Measurements from ENCODE around the gene CDKN2B-AS1. TPM values are rescaled to one million over a fixed set of nuclear protein-coding genes. Genes with fewer than 3 reads are reported as not detected.

The CDKN2B-AS1 gene
- polyA plus RNA-seq, 3 donors, result 0.08 TPM; not detected in 2

GRCh38 chr9:21974722-21975409, 19.7 kb upstream of the CDKN2B-AS1 start:
- DNase-seq (ENCODE audit: extremely low read depth in 1 of 11, low read depth in 9 of 11, low spot score in 4 of 11), result no peak

GRCh38 chr9:21976334-21976875, 18.2 kb upstream of the CDKN2B-AS1 start:
- no peak for DNase-seq (ENCODE audit: extremely low read depth in 1 of 11, low read depth in 9 of 11, low spot score in 4 of 11)

- DNase-seq (ENCODE audit: extremely low read depth in 1 of 11, low read depth in 9 of 11, low spot score in 4 of 11), result no peak
Measured at GRCh38 chr9:21982391-21982790, 12.2 kb upstream of the CDKN2B-AS1 start.

- DNase-seq (ENCODE audit: extremely low read depth in 1 of 11, low read depth in 9 of 11, low spot score in 4 of 11), result no peak
Measured at GRCh38 chr9:21982861-21983560, 11.6 kb upstream of the CDKN2B-AS1 start.

- no peak for DNase-seq (ENCODE audit: extremely low read depth in 1 of 11, low read depth in 9 of 11, low spot score in 4 of 11)
Measured at GRCh38 chr9:21983561-21983935, 11.0 kb upstream of the CDKN2B-AS1 start.

GRCh38 chr9:21984101-21984500, 10.5 kb upstream of the CDKN2B-AS1 start:
- no peak for DNase-seq (ENCODE audit: extremely low read depth in 1 of 11, low read depth in 9 of 11, low spot score in 4 of 11)

- DNase-seq (ENCODE audit: extremely low read depth in 1 of 11, low read depth in 9 of 11, low spot score in 4 of 11), result no peak
Measured at GRCh38 chr9:21985964-21986667, 8.5 kb upstream of the CDKN2B-AS1 start.

- no peak for DNase-seq (ENCODE audit: extremely low read depth in 1 of 11, low read depth in 9 of 11, low spot score in 4 of 11)
Measured at GRCh38 chr9:21988056-21988990, 6.3 kb upstream of the CDKN2B-AS1 start.

GRCh38 chr9:21989440-21990189, 5.0 kb upstream of the CDKN2B-AS1 start:
- DNase-seq (ENCODE audit: extremely low read depth in 1 of 11, low read depth in 9 of 11, low spot score in 4 of 11), result no peak

- DNase-seq (ENCODE audit: extremely low read depth in 1 of 11, low read depth in 9 of 11, low spot score in 4 of 11), result no peak
Measured at GRCh38 chr9:21991072-21991959, 3.3 kb upstream of the CDKN2B-AS1 start.

GRCh38 chr9:21993007-21993406, 1.6 kb upstream of the CDKN2B-AS1 start:
- no peak for DNase-seq (ENCODE audit: extremely low read depth in 1 of 11, low read depth in 9 of 11, low spot score in 4 of 11)

- DNase-seq (ENCODE audit: extremely low read depth in 1 of 11, low read depth in 9 of 11, low spot score in 4 of 11), result no peak
Measured at GRCh38 chr9:21993893-21994555, 567 bp upstream of the CDKN2B-AS1 start, which contains the start of gene CDKN2A. CDKN2A (minus strand) TSS chr9:21994392.

GRCh38 chr9:21995006-21995665, 545 bp downstream of the CDKN2B-AS1 start:
- no peak for DNase-seq (ENCODE audit: extremely low read depth in 1 of 11, low read depth in 9 of 11, low spot score in 4 of 11)

- DNase-seq (ENCODE audit: extremely low read depth in 1 of 11, low read depth in 9 of 11, low spot score in 4 of 11), result peak in 1 of 11 donors; percentile 25
Measured at GRCh38 chr9:21995666-21996398, 1.2 kb downstream of the CDKN2B-AS1 start.

- DNase-seq (ENCODE audit: extremely low read depth in 1 of 11, low read depth in 9 of 11, low spot score in 4 of 11), result no peak
Measured at GRCh38 chr9:21996438-21996837, 1.8 kb downstream of the CDKN2B-AS1 start.
